ENCODE data around the gene DDX54.

DDX54 gene

DNA sequence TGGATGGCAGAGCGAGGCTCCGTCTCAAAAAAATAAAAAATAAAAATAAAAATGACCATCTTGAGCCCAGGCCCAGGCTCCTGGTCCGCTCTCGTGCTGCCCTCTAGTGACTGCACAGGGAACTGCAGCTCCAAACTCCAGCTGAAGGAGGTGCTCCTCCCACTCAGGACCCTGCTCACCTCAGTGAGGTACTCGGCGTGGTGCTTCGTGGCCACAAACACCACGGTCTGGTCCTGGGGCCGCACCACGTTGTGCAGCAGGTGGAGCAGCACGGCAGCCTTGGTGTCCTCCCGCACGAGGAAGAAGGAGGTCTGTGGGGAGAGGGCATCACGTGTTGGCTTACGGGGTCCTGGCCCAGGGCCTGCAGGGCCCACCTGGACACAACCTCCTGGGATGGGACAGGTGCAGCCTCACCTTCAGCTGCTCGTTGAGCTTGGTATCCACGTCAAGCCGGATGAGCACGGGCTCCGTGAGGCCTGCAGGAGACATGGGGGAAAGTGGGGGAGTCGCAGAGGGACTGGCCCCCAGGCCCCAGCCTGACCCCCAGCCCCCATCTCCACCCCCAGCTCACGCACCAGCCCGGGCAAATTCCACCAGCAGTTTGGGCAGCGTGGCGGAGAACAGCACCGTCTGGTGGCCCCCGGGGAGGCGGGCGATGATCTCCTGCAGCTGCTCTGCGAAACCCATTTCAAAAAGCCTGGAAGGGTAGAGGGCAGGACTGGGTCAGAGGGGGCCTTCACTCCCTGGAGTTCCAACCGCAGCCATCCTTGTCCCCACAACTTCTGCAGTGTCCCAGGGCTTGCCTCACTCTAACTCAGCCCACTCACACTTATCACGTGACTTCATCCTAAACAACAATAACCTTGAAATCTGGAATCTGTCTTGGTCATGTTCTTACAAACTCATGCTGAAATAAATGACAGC is 10.6 kb downstream of the DDX54 start:
- H3K9ac ChIP-seq (ENCODE audit: low read depth in 1 of 2, low read length in 2 of 2) = no peak overlapping the region
- H3K4me3 ChIP-seq (ENCODE audit: low read length in 2 of 2) = no peak overlapping the region
- H3K27ac ChIP-seq (ENCODE audit: low read depth in 2 of 2, low read length in 2 of 2) = no peak overlapping the region
- no peaks in the 10 kb centered on the region for H3K27me3 ChIP-seq (ENCODE audit: control insufficient read depth in 2 of 2, insufficient read depth in 2 of 2, low read length in 2 of 2)
- H3K36me3 ChIP-seq (ENCODE audit: control insufficient read depth in 2 of 2, insufficient read depth in 2 of 2, low read length in 2 of 2) = peaks cover 71 to 84% of the 10 kb centered on the region in 2 donors
- H3K9me3 ChIP-seq (ENCODE audit: control insufficient read depth in 2 of 2, low read length in 2 of 2) = no peaks in the 10 kb centered on the region
- H3K4me1 ChIP-seq (ENCODE audit: control insufficient read depth in 2 of 2, insufficient read depth in 2 of 2, low read length in 2 of 2) = no peaks in the 10 kb centered on the region

GRCh38 chr12:113173081-113173698 is 12.1 kb downstream of the DDX54 start:
- no peaks in the 10 kb centered on the region for H3K9me3 ChIP-seq (ENCODE audit: control insufficient read depth in 2 of 2, low read length in 2 of 2)
- H3K36me3 ChIP-seq (ENCODE audit: control insufficient read depth in 2 of 2, insufficient read depth in 2 of 2, low read length in 2 of 2) = peaks cover 74 to 79% of the 10 kb centered on the region in 2 donors
- no peaks in the 10 kb centered on the region for H3K27me3 ChIP-seq (ENCODE audit: control insufficient read depth in 2 of 2, insufficient read depth in 2 of 2, low read length in 2 of 2)
- no peak overlapping the region for H3K27ac ChIP-seq (ENCODE audit: low read depth in 2 of 2, low read length in 2 of 2)
- H3K4me3 ChIP-seq (ENCODE audit: low read length in 2 of 2) = no peak overlapping the region
- no peak overlapping the region for H3K9ac ChIP-seq (ENCODE audit: low read depth in 1 of 2, low read length in 2 of 2)
- H3K4me1 ChIP-seq (ENCODE audit: control insufficient read depth in 2 of 2, insufficient read depth in 2 of 2, low read length in 2 of 2) = no peaks in the 10 kb centered on the region

- H3K4me1 ChIP-seq (ENCODE audit: control insufficient read depth in 2 of 2, insufficient read depth in 2 of 2, low read length in 2 of 2) = no peaks in the 10 kb centered on the region
- H3K9me3 ChIP-seq (ENCODE audit: control insufficient read depth in 2 of 2, low read length in 2 of 2) = no peaks in the 10 kb centered on the region
- H3K27ac ChIP-seq (ENCODE audit: low read depth in 2 of 2, low read length in 2 of 2) = no peak overlapping the region
- H3K9ac ChIP-seq (ENCODE audit: low read depth in 1 of 2, low read length in 2 of 2) = no peak overlapping the region
- H3K36me3 ChIP-seq (ENCODE audit: control insufficient read depth in 2 of 2, insufficient read depth in 2 of 2, low read length in 2 of 2) = peaks cover 66 to 76% of the 10 kb centered on the region in 2 donors
- H3K4me3 ChIP-seq (ENCODE audit: low read length in 2 of 2) = no peak overlapping the region
- no peaks in the 10 kb centered on the region for H3K27me3 ChIP-seq (ENCODE audit: control insufficient read depth in 2 of 2, insufficient read depth in 2 of 2, low read length in 2 of 2)
Measured at GRCh38 chr12:113172185-113172584, 13.1 kb downstream of the DDX54 start.

GRCh38 chr12:113171543-113171942 is 13.7 kb downstream of the DDX54 start:
- H3K4me1 ChIP-seq (ENCODE audit: control insufficient read depth in 2 of 2, insufficient read depth in 2 of 2, low read length in 2 of 2) = no peaks in the 10 kb centered on the region
- H3K4me3 ChIP-seq (ENCODE audit: low read length in 2 of 2) = no peak overlapping the region
- no peaks in the 10 kb centered on the region for H3K9me3 ChIP-seq (ENCODE audit: control insufficient read depth in 2 of 2, low read length in 2 of 2)
- H3K36me3 ChIP-seq (ENCODE audit: control insufficient read depth in 2 of 2, insufficient read depth in 2 of 2, low read length in 2 of 2) = peaks cover 64 to 75% of the 10 kb centered on the region in 2 donors
- no peak overlapping the region for H3K27ac ChIP-seq (ENCODE audit: low read depth in 2 of 2, low read length in 2 of 2)
- no peaks in the 10 kb centered on the region for H3K27me3 ChIP-seq (ENCODE audit: control insufficient read depth in 2 of 2, insufficient read depth in 2 of 2, low read length in 2 of 2)
- H3K9ac ChIP-seq (ENCODE audit: low read depth in 1 of 2, low read length in 2 of 2) = no peak overlapping the region

DNA sequence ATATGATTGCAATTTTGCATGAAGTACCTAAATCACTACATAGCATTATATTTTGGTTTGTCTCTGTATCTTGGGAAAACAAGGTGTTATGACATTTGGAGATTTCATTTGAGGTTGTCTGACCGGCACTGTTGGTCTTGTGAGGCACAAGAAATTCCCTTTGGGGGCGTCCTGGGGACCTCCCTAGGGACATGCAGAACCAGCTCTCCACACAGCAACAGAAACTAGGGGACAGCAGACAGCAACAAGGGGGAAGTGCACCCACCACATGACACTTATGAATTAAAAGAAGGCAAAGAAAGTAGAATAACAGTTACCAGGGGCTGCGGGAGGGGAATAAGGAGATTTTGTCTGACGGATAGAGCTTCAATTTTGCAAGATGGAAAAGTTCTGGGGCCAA is 14.4 kb downstream of the DDX54 start:
- no peak overlapping the region for H3K9ac ChIP-seq (ENCODE audit: low read depth in 1 of 2, low read length in 2 of 2)
- H3K9me3 ChIP-seq (ENCODE audit: control insufficient read depth in 2 of 2, low read length in 2 of 2) = no peaks in the 10 kb centered on the region
- H3K27ac ChIP-seq (ENCODE audit: low read depth in 2 of 2, low read length in 2 of 2) = no peak overlapping the region
- no peak overlapping the region for H3K4me3 ChIP-seq (ENCODE audit: low read length in 2 of 2)
- peaks cover 69 to 78% of the 10 kb centered on the region in 2 donors for H3K36me3 ChIP-seq (ENCODE audit: control insufficient read depth in 2 of 2, insufficient read depth in 2 of 2, low read length in 2 of 2)
- H3K27me3 ChIP-seq (ENCODE audit: control insufficient read depth in 2 of 2, insufficient read depth in 2 of 2, low read length in 2 of 2) = no peaks in the 10 kb centered on the region
- no peaks in the 10 kb centered on the region for H3K4me1 ChIP-seq (ENCODE audit: control insufficient read depth in 2 of 2, insufficient read depth in 2 of 2, low read length in 2 of 2)

GRCh38 chr12:113170457-113170856 is 14.8 kb downstream of the DDX54 start:
- no peak overlapping the region for H3K27ac ChIP-seq (ENCODE audit: low read depth in 2 of 2, low read length in 2 of 2)
- H3K27me3 ChIP-seq (ENCODE audit: control insufficient read depth in 2 of 2, insufficient read depth in 2 of 2, low read length in 2 of 2) = no peaks in the 10 kb centered on the region
- H3K9ac ChIP-seq (ENCODE audit: low read depth in 1 of 2, low read length in 2 of 2) = no peak overlapping the region
- peaks cover 74 to 82% of the 10 kb centered on the region in 2 donors for H3K36me3 ChIP-seq (ENCODE audit: control insufficient read depth in 2 of 2, insufficient read depth in 2 of 2, low read length in 2 of 2)
- no peaks in the 10 kb centered on the region for H3K4me1 ChIP-seq (ENCODE audit: control insufficient read depth in 2 of 2, insufficient read depth in 2 of 2, low read length in 2 of 2)
- no peak overlapping the region for H3K4me3 ChIP-seq (ENCODE audit: low read length in 2 of 2)
- no peaks in the 10 kb centered on the region for H3K9me3 ChIP-seq (ENCODE audit: control insufficient read depth in 2 of 2, low read length in 2 of 2)

- Histone ChIP-seq H3K27me3 (ENCODE audit: control insufficient read depth in 2 of 2, insufficient read depth in 2 of 2, low read length in 2 of 2) (no peaks in the 10 kb centered on the region), H3K27ac (ENCODE audit: low read depth in 2 of 2, low read length in 2 of 2) (no peak overlapping the region), H3K9ac (ENCODE audit: low read depth in 1 of 2, low read length in 2 of 2) (no peak overlapping the region), H3K4me3 (ENCODE audit: low read length in 2 of 2) (no peak overlapping the region), H3K4me1 (ENCODE audit: control insufficient read depth in 2 of 2, insufficient read depth in 2 of 2, low read length in 2 of 2) (no peaks in the 10 kb centered on the region), H3K36me3 (ENCODE audit: control insufficient read depth in 2 of 2, insufficient read depth in 2 of 2, low read length in 2 of 2) (peaks cover 78 to 88% of the 10 kb centered on the region in 2 donors), H3K9me3 (ENCODE audit: control insufficient read depth in 2 of 2, low read length in 2 of 2) (no peaks in the 10 kb centered on the region)
Measured at GRCh38 chr12:113169697-113170096, 15.6 kb downstream of the DDX54 start.

DNA sequence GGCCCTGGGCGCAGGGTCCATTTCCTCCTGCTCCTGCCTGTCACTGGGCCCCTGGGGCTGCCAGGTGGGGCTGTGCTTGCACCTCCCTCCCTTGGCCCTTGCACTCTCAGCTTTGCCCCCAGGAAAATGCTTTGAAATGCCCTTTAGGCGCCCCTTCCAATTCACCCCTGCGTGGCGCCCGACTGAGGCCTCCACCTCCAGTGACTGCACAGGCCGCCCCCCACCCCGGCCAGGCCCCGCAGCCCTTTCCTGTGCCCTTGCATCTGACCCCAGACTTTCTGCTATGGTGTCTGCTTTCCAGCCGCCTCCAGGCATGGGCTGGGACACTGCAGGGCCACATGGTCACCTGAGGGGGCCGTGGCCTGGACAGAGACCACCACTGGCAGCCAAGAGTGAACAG is 17.4 kb downstream of the DDX54 start:
- no peak overlapping the region for H3K4me3 ChIP-seq (ENCODE audit: low read length in 2 of 2)
- no peak overlapping the region for H3K27ac ChIP-seq (ENCODE audit: low read depth in 2 of 2, low read length in 2 of 2)
- no peaks in the 10 kb centered on the region for H3K27me3 ChIP-seq (ENCODE audit: control insufficient read depth in 2 of 2, insufficient read depth in 2 of 2, low read length in 2 of 2)
- no peaks in the 10 kb centered on the region for H3K4me1 ChIP-seq (ENCODE audit: control insufficient read depth in 2 of 2, insufficient read depth in 2 of 2, low read length in 2 of 2)
- H3K9me3 ChIP-seq (ENCODE audit: control insufficient read depth in 2 of 2, low read length in 2 of 2) = no peaks in the 10 kb centered on the region
- no peak overlapping the region for H3K9ac ChIP-seq (ENCODE audit: low read depth in 1 of 2, low read length in 2 of 2)
- H3K36me3 ChIP-seq (ENCODE audit: control insufficient read depth in 2 of 2, insufficient read depth in 2 of 2, low read length in 2 of 2) = peaks cover 69 to 85% of the 10 kb centered on the region in 2 donors

- H3K27ac ChIP-seq (ENCODE audit: low read depth in 2 of 2, low read length in 2 of 2) = no peak overlapping the region
- no peaks in the 10 kb centered on the region for H3K9me3 ChIP-seq (ENCODE audit: control insufficient read depth in 2 of 2, low read length in 2 of 2)
- no peaks in the 10 kb centered on the region for H3K4me1 ChIP-seq (ENCODE audit: control insufficient read depth in 2 of 2, insufficient read depth in 2 of 2, low read length in 2 of 2)
- no peaks in the 10 kb centered on the region for H3K27me3 ChIP-seq (ENCODE audit: control insufficient read depth in 2 of 2, insufficient read depth in 2 of 2, low read length in 2 of 2)
- no peak overlapping the region for H3K4me3 ChIP-seq (ENCODE audit: low read length in 2 of 2)
- H3K36me3 ChIP-seq (ENCODE audit: control insufficient read depth in 2 of 2, insufficient read depth in 2 of 2, low read length in 2 of 2) = peaks cover 61 to 78% of the 10 kb centered on the region in 2 donors
- no peak overlapping the region for H3K9ac ChIP-seq (ENCODE audit: low read depth in 1 of 2, low read length in 2 of 2)
Measured at GRCh38 chr12:113165521-113166450, 19.5 kb downstream of the DDX54 start.
